GM10266 (cell line): ENCODE measurements around the gene SLC43A3.

Experiments
- DNase-seq: peaks from one replicate; pipeline ENCODE4 v3.0.0; 2012; ENCODE audit errors: extremely low spot score
- TF ChIP-seq, protein P1 (sequence below): IDR thresholded peaks from 2 replicates; pipeline ENCODE4 v1.5.1; 2012; ENCODE audit warnings: mild to moderate bottlenecking, low read depth; ENCODE audit not compliant: control insufficient read depth, insufficient read depth; ENCODE audit errors: missing control alignments

The SLC43A3 gene

DNA sequence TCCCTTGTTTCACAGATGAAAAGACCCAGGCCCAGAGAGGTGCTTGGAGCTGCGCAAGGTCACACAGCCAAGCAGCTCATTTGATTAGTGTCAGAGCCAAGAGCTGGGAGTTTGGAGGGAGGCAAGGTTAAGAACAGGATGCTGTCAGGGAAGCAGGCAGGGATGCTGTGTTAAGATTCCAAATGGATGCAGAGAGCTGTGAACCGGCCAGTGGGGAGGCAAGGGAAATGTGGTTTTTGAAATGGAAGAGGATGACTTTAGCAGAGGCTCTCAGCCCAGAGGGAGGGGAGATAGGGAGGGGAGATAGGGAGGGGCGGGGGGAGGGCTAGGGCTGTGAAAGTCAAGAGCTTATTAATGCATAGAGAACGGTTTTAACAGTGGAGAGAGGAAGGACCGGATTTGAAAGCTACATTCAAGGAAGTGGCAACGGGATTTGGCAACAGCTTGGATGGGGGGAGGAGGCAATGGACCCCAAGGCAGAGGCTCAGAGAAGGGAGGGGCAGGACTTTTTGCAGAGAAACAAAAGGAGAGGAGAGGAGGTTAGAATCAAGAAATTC is 46.4 kb upstream of the SLC43A3 start:
- DNase-seq, result no peak
- TF ChIP-seq, protein P1, sequence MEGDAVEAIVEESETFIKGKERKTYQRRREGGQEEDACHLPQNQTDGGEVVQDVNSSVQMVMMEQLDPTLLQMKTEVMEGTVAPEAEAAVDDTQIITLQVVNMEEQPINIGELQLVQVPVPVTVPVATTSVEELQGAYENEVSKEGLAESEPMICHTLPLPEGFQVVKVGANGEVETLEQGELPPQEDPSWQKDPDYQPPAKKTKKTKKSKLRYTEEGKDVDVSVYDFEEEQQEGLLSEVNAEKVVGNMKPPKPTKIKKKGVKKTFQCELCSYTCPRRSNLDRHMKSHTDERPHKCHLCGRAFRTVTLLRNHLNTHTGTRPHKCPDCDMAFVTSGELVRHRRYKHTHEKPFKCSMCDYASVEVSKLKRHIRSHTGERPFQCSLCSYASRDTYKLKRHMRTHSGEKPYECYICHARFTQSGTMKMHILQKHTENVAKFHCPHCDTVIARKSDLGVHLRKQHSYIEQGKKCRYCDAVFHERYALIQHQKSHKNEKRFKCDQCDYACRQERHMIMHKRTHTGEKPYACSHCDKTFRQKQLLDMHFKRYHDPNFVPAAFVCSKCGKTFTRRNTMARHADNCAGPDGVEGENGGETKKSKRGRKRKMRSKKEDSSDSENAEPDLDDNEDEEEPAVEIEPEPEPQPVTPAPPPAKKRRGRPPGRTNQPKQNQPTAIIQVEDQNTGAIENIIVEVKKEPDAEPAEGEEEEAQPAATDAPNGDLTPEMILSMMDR, result no peak

DNA sequence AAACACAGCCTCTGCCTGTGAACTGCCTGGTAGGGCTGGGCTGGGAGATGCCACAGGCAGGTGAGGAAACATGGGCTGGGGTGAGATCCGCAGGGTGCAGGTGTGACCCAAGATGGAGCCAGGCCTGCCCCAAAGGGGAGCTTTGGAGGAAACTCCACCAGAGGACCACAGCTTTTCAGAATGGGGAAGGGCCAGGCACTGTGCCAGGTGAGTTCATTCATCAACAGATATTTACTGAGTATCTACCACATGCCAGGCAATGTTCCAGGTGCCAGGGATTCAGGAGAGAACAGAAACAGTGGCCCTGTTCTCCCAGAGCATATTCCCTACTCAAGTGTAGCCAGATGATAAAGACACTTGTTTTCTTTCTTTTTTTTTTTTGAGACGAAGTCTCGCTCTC is 44.6 kb upstream of the SLC43A3 start:
- DNase-seq, result no peak
- TF ChIP-seq, protein P1, result no peak

DNA sequence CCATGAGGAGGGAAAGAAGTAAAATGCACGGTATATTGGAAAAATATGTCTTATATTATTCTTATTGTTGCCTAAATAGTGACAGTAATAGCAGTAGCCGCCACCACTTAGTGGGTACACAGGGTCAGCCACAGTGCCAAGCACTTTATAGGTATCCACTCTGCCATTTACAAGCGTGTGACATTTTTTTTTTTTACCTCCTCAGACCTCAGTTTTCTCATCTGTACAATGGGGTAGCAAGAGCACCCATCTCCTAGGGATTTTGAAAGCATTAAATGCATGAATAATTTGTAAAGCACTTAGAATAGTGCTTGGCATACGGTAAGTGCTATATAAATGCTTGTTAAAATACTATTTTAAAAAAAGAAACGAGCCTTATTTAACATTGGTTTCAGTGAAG is 42.3 kb upstream of the SLC43A3 start:
- TF ChIP-seq, protein P1, result no peak
- DNase-seq, result no peak

DNA sequence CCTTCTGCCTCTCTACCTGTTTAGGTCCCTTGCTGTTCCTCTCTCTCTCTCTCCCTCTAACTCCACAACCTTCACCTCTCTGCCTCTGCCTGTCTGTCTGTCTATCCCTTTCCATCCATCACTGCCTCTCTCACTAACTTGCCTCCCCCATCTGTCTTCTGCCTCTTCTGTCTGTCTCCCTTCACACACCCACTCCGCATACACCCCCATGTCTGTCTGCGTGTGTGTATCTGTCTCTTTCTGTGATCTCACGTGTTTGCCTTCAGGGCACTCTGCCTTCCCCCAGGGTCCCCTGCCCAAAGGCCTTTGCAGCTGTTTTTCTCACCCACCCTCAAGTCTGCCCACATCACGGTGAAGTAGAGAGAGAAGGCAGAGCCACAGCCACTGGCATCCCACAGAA is 41.4 kb upstream of the SLC43A3 start:
- no peak for DNase-seq

DNA sequence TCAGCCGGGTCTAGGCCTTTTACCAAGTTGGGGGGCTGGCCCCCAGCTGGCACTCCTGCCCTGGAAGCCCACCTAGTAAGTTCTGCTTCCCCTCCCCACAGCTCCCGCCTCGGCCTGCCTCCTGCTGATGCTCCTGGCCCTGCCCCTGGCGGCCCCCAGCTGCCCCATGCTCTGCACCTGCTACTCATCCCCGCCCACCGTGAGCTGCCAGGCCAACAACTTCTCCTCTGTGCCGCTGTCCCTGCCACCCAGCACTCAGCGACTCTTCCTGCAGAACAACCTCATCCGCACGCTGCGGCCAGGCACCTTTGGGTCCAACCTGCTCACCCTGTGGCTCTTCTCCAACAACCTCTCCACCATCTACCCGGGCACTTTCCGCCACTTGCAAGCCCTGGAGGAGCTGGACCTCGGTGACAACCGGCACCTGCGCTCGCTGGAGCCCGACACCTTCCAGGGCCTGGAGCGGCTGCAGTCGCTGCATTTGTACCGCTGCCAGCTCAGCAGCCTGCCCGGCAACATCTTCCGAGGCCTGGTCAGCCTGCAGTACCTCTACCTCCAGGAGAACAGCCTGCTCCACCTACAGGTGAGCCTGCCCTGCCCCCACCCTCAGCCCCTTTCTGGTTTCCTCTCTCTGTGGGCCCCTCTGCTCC is 40.7 kb upstream of the SLC43A3 start:
- no peak for DNase-seq
- TF ChIP-seq, protein P1, result no peak

More for the DNA sequence above, 41.4 kb upstream of the SLC43A3 start:
- TF ChIP-seq, protein P1, result no peak

DNA sequence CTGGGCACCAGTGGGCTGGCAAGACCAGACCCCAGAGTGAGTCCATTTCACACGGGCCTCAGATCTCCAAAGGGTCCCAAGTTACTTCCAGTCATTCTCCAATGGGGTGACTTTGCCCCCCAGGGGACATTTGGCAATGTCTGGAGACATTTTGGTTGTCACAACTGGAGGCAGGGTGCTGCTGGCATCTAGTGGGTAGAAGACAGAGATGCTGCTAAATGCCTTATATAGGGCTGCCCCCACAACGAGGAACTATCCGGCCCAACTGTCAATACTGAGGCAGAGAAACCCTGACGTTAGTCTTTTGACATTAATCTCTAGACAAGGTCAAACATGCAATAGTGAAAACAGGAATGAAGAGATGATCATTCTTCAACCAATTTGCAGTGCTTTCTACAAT is 39.8 kb upstream of the SLC43A3 start:
- no peak for DNase-seq
- TF ChIP-seq, protein P1, result no peak

DNA sequence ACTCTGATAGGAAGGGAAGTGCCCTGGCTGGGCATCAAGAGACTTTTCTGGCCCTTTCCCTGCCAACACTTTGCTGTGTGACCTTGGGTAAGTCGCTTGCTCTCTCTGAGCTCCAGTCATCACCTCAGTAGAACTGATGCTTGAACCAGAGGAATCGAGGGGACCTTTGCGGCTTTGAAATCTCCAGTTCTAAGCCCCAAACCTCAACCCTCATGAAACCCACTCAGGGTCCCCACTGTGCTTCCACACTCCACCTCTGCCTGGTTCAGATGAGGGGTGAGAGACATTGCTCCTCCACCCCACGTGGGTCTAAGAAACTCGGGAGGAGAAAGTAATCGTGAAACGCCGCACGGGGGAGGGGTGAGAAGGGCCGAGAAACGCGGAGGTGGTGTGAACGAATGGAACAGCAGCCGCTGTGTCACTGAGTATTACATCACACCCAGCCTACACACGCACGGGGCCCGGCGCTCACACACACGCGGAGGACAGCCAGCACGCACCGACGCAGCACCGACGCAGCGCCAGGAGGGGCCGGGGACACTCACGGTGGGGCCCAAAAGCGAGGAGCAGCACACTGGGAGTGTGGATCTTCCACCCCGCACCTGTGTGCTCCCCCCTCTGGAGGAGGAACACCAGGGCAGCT is 37.7 kb upstream of the SLC43A3 start:
- DNase-seq, result no peak
- TF ChIP-seq, protein P1, result no peak
